AG09319 (cell line): ENCODE results near the gene DLG1.

Source experiments
- DNase-seq: peaks from one replicate; pipeline ENCODE4 v3.0.0-alpha.2; 2010; ENCODE audit warnings: low read depth; ENCODE audit errors: extremely low read depth
- CTCF ChIP-seq: IDR thresholded peaks from 2 replicates; pipeline ENCODE4 v1.5.1; 2011; ENCODE audit warnings: low read depth, mild to moderate bottlenecking, inconsistent platforms, low read length, moderate library complexity

Gene DLG1

GRCh38 chr3:197105786-197106185 lies 192.6 kb downstream of the DLG1 start:
- no peak for DNase-seq
- no peak for TF ChIP-seq CTCF

- no peak for TF ChIP-seq CTCF
- no peak for DNase-seq
These were observed 193.7 kb downstream of the DLG1 start for GRCh38 chr3:197104738-197105137.

GRCh38 chr3:197103766-197104165 lies 194.6 kb downstream of the DLG1 start:
- DNase-seq = no peak
- no peak for TF ChIP-seq CTCF

GRCh38 chr3:197093871-197094270 lies 204.5 kb downstream of the DLG1 start:
- TF ChIP-seq CTCF = no peak

GRCh38 chr3:197088370-197088769 lies 210.0 kb downstream of the DLG1 start:
- TF ChIP-seq CTCF = no peak
- DNase-seq = no peak

More at GRCh38 chr3:197093871-197094270, 204.5 kb downstream of the DLG1 start:
- DNase-seq = no peak

GRCh38 chr3:197085137-197085536 lies 213.3 kb downstream of the DLG1 start:
- TF ChIP-seq CTCF = no peak
- no peak for DNase-seq

- TF ChIP-seq CTCF = no peak
- DNase-seq = peak; percentile 7
These were observed 214.9 kb downstream of the DLG1 start for GRCh38 chr3:197083486-197083885.
